ENCODE measurements around the gene SNCG.

DNA sequence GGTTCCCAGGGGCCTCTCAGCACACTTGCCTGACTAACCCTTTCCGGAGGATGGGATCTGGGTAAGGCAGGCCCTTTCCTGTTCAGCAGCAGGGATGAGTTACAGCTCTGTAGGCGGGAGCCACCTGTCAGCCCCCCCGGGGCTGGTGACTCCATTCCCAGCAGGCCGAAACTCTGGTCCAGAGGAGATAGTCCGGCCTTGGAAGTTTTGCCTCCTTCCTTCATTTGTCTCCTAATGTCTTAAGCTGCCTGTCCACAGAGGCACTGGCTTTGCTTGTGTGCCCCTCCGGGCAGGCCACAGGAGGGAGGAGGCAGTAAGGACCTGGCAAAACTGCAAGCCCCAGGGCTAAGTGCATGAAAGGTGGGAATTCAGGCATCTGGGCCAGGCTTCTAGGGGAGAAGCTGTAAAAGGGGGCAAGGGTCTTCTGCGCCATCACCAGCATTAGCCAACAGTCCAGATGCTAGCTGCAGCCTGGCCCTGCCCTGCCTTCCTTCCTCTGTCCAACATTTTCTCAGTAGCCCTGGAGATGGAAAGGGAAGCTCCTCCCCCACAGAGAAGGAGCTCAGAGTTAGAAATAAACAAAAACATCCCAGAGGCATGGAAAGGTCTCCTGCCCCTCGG is 11.1 kb downstream of the SNCG start:
- TF ChIP-seq, protein P1, sequence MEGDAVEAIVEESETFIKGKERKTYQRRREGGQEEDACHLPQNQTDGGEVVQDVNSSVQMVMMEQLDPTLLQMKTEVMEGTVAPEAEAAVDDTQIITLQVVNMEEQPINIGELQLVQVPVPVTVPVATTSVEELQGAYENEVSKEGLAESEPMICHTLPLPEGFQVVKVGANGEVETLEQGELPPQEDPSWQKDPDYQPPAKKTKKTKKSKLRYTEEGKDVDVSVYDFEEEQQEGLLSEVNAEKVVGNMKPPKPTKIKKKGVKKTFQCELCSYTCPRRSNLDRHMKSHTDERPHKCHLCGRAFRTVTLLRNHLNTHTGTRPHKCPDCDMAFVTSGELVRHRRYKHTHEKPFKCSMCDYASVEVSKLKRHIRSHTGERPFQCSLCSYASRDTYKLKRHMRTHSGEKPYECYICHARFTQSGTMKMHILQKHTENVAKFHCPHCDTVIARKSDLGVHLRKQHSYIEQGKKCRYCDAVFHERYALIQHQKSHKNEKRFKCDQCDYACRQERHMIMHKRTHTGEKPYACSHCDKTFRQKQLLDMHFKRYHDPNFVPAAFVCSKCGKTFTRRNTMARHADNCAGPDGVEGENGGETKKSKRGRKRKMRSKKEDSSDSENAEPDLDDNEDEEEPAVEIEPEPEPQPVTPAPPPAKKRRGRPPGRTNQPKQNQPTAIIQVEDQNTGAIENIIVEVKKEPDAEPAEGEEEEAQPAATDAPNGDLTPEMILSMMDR (IDR thresholded peaks at IDR 0.05), result no peak
- no peak for TF ChIP-seq POLR2A (IDR thresholded peaks at IDR 0.05)
